ENCODE data around the gene PRR5L.

The PRR5L gene

GRCh38 chr11:36500315-36500721 lies 204.2 kb downstream of the PRR5L start:
- H3K4me3 ChIP-seq (ENCODE audit: control insufficient read depth, low read depth, low read length), result no peak overlapping the region
- no peak for TF ChIP-seq CTCF (conservative IDR thresholded peaks at IDR 0.05; ENCODE audit: control insufficient read depth, insufficient read depth, low read depth, low read length)
- DNase-seq (ENCODE audit: low read depth), result peak; percentile 92

GRCh38 chr11:36501236-36501635 lies 205.1 kb downstream of the PRR5L start:
- no peak for TF ChIP-seq CTCF (conservative IDR thresholded peaks at IDR 0.05; ENCODE audit: control insufficient read depth, insufficient read depth, low read depth, low read length)
- H3K4me3 ChIP-seq (ENCODE audit: control insufficient read depth, low read depth, low read length), result no peak overlapping the region
- no peak for DNase-seq (ENCODE audit: low read depth)

- DNase-seq (ENCODE audit: low read depth), result no peak
- peak overlapping the region; percentile 97 for H3K4me3 ChIP-seq (ENCODE audit: control insufficient read depth, low read depth, low read length)
- TF ChIP-seq CTCF (conservative IDR thresholded peaks at IDR 0.05; ENCODE audit: control insufficient read depth, insufficient read depth, low read depth, low read length), result no peak
Measured at GRCh38 chr11:36507824-36508489, 211.9 kb downstream of the PRR5L start.

GRCh38 chr11:36508743-36509142 lies 212.7 kb downstream of the PRR5L start:
- DNase-seq (ENCODE audit: low read depth), result no peak
- peak overlapping the region; percentile 97 for H3K4me3 ChIP-seq (ENCODE audit: control insufficient read depth, low read depth, low read length)
- TF ChIP-seq CTCF (conservative IDR thresholded peaks at IDR 0.05; ENCODE audit: control insufficient read depth, insufficient read depth, low read depth, low read length), result no peak

GRCh38 chr11:36509201-36509639 lies 213.1 kb downstream of the PRR5L start:
- DNase-seq (ENCODE audit: low read depth), result peak; percentile 24
- peak overlapping the region; percentile 97 for H3K4me3 ChIP-seq (ENCODE audit: control insufficient read depth, low read depth, low read length)
- no peak for TF ChIP-seq CTCF (conservative IDR thresholded peaks at IDR 0.05; ENCODE audit: control insufficient read depth, insufficient read depth, low read depth, low read length)

- peak; percentile 76 for DNase-seq (ENCODE audit: low read depth)
- TF ChIP-seq CTCF (conservative IDR thresholded peaks at IDR 0.05; ENCODE audit: control insufficient read depth, insufficient read depth, low read depth, low read length), result no peak
- H3K4me3 ChIP-seq (ENCODE audit: control insufficient read depth, low read depth, low read length), result peak within 1 kb of the TSS; percentile 97
Measured at GRCh38 chr11:36509694-36510593, 213.9 kb downstream of the PRR5L start, which contains the start of gene TRAF6. TSS of gene TRAF6 (minus strand) at chr11:36510272. CDS start at chr11:36501515, 8,757 bp downstream.

Measured in fibroblast of mammary gland (primary cell).